22Rv1 (cell line): ENCODE measurements around the gene COMT.

Experiments used
- H3K27ac ChIP-seq: fragments of 450-650 bp; 2 replicates; pipeline ENCODE4 v1.5.1; 2017
- ZFX ChIP-seq: fragments of 450-650 bp; IDR thresholded peaks from 2 replicates; pipeline ENCODE4 v1.6.1; 2017; ENCODE audit warnings: antibody characterized with exemption, borderline replicate concordance
- TF ChIP-seq, protein P1 (sequence below): fragments of 450-650 bp; IDR thresholded peaks from 2 replicates; pipeline ENCODE4 v1.5.1; 2017; ENCODE audit warnings: mild to moderate bottlenecking

Gene COMT

DNA sequence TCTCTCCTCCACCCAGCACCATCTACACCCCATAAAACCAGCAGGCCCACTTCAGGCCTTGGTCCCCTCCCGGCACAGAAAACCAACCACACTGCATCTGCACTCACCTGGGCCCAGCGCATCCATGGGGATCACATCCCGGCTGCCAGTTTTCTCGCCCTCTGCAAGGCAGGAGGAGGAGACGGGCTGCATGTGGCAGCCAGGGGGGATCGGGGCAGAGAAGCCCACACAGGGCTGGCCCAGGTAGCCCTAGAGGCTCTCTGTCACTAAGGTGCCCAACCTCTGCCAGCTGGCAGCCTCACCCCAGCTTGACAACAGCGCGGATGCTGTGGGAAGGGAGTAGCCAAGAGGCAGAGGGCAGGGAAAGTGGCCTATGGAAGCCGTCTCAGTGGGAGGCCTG is 30.7 kb downstream of the COMT start:
- H3K27ac ChIP-seq: no peak overlapping the region
- no peak for TF ChIP-seq ZFX
- TF ChIP-seq, protein P1, sequence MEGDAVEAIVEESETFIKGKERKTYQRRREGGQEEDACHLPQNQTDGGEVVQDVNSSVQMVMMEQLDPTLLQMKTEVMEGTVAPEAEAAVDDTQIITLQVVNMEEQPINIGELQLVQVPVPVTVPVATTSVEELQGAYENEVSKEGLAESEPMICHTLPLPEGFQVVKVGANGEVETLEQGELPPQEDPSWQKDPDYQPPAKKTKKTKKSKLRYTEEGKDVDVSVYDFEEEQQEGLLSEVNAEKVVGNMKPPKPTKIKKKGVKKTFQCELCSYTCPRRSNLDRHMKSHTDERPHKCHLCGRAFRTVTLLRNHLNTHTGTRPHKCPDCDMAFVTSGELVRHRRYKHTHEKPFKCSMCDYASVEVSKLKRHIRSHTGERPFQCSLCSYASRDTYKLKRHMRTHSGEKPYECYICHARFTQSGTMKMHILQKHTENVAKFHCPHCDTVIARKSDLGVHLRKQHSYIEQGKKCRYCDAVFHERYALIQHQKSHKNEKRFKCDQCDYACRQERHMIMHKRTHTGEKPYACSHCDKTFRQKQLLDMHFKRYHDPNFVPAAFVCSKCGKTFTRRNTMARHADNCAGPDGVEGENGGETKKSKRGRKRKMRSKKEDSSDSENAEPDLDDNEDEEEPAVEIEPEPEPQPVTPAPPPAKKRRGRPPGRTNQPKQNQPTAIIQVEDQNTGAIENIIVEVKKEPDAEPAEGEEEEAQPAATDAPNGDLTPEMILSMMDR: no peak

DNA sequence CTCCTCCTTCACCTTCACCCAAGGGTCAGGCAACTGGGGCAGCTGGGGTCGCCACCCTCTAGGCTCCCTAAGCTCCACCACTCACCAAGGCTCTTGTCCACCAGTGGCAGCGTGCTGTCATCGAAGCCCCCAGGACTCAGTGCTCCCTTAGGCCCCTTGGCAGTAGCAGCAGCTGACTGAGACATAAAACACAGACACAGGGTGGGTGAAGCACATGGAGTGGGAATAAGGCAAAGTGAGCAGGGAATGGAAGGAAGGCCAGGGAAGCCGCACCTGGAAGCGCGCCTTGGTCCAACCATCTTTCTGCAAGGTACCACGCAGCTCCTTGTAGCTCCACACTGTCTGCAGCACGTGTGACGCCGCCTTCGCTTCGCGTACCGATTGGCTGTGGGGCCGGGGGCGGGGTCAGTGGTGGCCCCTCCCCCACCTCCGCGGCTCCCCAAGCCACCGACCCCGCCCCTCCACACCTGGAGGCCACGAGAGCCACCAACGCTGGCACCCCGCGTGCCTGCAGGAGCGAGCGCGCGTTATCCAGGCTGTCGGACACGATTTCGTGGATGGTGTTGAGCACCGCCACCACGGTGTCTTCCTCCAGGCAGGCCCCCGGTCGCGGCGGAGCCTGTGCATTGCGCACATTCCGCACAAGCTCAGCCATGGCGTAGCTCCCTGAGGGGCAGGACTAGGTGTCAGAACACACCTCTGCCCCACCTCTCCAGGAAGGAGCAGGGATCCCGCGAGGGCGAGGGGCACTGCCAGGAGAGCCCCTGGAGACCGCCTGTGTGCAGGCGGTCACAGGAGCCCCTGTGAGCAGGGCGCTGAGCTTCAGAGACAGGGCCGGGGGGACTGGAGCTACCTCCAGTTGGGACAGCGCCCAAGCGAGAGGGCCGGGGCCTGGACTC is 31.3 kb downstream of the COMT start:
- TF ChIP-seq, protein P1: no peak
- no peak for TF ChIP-seq ZFX
- no peak overlapping the region for H3K27ac ChIP-seq

DNA sequence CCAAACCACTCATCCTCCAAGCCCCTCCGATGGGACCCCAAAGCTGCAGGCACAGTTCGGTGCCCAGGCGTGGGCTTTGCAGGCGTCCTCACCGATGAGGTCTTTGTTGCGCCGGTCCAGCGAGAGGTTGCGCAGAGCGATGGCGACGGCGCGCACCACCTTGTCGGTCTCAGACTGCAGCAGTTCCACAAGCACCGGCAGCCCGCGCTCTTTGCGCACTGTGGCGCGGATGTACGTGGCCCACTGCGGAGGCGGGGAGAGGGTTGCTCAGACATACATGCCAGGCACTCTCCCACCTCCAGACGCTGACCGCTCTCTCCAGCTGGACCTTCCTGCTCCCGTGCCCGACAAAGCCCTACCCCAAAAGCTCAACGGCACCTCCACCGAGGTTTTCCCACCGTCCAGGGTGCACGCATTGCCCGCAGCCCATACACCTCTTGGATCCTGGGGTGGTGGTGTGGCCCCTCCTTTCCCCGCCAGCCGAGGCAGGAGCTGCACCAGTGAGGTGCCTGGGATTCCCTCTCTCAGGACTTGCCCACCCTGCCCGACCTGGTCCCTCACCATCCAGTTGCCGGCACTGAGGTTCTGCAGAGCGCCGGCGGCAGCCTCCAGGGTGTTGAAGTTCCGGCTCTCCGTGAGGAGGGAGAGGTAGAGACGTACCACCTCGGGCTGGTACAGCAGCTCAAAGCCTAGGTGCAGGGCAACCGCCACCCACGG is 32.1 kb downstream of the COMT start:
- no peak for TF ChIP-seq ZFX
- TF ChIP-seq, protein P1: no peak
- no peak overlapping the region for H3K27ac ChIP-seq

DNA sequence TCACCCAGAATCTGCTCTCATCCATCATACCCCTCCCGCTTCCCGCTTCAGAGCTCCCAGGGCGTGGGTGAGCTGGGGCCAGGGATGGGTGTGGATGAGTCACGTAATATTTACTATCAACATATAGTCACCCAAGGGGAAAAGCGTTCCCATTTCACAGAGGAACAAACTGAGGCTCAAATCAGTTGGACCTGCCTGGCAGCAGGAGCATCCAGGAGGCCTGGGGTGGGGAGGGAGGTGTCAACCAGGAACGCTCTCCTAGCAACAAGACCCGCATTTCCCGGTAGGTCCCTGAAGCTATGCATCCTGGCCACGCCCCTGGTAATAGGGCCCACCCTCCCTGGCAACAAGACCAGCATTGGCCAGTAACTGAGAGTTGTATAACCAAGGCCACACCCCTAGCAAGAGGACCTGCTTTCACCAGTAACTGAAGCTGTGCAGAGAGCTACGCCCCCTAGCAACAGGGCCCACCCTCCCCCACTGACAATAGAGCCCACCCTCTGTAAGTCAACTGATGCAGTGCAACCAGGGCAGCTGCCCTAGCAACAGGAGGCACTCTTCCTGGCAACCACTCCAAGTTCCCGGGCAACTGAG is 32.8 kb downstream of the COMT start:
- no peak for TF ChIP-seq ZFX
- TF ChIP-seq, protein P1: no peak

DNA sequence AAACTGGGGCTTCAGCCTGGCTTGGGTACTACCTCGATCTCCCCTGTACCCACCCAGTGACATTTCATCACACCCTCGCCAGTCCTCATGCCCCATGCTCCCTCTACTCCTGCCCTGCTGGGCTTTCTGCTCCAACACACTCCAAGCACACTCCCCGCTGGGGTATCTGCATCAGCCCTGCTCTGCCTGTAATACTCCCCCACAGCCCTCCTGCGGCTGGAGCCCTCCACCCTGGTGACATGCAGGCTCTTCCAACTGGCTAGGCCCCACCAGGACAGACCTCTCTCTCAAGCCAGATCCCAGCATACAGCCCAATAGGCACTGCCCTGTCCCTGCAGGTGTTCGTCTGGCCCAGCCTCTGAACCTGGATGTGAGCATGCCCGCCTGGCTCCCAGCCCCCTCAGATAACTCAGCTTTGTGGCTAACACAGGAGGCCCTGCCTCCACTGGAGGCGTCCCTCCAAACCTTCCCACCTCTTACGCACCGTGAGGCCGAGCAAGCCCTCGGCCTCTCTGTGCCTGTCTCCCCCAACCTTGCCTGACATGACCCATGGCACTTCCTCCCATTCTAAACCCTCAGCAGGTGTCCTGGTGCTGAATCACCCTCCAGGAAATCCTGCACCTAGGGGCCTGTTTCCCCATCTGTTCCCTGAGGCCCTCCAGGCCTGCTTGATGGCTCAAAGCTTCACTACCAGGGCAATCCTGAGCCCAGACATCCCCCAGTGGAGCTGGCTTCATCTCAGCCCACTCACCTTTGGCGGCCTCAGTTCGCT is 33.5 kb downstream of the COMT start:
- H3K27ac ChIP-seq: peak overlapping the region; percentile 54
- TF ChIP-seq ZFX: no peak

More for the DNA sequence above, 32.8 kb downstream of the COMT start:
- H3K27ac ChIP-seq: peak overlapping the region; percentile 54

DNA sequence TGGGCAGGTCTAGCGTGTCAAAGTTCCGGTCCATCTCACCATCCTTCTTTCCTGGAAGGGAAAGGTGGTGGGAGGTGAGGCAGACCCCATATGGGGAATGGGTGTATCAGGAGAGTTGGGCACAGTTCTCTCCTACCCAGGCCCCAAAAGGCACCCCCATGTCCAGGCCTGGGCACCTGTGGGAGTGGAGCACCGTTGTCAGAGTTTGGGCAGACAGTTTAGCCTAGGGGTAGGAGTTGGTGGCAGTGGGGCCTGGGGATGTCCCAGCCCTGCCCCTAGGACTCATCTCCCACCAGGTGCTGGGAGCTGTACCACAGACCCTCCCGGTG is 34.1 kb downstream of the COMT start:
- TF ChIP-seq ZFX: no peak
- TF ChIP-seq, protein P1: no peak
- H3K27ac ChIP-seq: peak overlapping the region; percentile 54

DNA sequence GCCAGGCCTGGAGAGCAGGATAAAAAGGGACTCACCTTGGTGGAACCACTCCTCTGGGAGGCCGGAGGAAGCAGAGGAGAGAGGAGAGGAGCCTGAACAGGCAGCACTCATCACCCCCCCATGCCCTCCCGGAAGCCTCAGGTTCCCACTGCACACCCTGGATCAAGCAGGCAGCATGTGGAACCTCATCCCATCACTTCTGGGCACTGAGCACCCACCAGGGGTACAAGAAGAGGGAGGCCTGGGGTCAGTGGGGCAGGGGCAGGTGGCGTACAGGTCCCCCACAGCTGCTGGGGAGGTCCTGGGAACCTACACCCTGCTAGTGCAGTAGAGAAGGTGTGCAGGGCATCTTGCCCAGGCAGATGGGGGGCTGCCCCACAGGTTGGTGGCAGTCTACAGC is 35.1 kb downstream of the COMT start:
- H3K27ac ChIP-seq: no peak overlapping the region
- TF ChIP-seq, protein P1: no peak
- TF ChIP-seq ZFX: no peak
